K562 treated with DMSO at 1 percent for 12 hours (cell line): Measurements from ENCODE around the gene DNM1L. TPM values are rescaled to one million over a fixed set of nuclear protein-coding genes. Genes with fewer than 3 reads are reported as not detected.

ENCODE experiments used
- total RNA-seq: library from RNA; unstranded; fragments of 300-600 nt; gene quantifications from 2 replicates; pipeline ENCODE4 v1.2.3, GENCODE V29; 2022; ENCODE audit not compliant: insufficient read depth

Gene DNM1L
- 11.4 and 31.1 TPM in 2 replicates for total RNA-seq

DNA sequence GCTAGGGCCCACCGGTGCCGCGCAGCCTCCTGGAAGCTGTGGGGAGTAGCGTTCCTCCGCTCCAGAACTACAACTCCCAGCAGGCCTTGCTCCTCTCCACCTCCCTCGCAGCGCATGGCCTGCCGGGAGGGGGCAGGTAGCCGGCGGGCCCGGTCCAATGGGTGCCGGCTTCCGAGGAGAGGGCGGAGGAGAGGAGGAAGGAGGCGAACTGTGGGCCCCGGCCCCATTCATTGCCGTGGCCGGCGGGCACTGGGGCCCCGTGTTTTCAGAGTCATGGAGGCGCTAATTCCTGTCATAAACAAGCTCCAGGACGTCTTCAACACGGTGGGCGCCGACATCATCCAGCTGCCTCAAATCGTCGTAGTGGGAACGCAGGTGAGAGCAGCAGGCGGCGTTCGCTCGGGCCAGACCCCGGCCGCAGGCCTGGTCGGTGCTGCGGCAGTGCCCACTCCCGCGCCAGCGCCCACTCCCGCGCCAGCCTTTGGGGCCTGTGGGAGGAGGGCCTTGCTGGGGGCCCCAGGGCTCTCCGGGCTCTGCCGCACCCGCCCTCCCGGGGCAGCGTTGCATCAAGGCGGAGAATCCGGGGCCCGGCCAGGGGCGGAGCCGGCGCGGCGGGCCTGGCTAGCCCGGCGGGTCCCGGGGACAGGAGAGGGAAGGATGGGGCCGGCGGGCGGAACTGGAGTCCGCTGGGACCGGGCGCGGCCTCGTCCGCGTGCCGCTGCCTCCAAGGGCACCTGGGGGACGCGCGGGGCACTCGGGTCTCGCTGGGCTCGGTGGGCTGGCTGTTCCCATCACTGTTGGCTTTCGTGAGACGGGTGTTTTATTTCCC, at the start of gene DNM1L:
Gene DNM1L (plus strand): TSS at position 211 of the 829 bp plus-strand sequence. CDS start 63 bp downstream, at position 274.

DNA sequence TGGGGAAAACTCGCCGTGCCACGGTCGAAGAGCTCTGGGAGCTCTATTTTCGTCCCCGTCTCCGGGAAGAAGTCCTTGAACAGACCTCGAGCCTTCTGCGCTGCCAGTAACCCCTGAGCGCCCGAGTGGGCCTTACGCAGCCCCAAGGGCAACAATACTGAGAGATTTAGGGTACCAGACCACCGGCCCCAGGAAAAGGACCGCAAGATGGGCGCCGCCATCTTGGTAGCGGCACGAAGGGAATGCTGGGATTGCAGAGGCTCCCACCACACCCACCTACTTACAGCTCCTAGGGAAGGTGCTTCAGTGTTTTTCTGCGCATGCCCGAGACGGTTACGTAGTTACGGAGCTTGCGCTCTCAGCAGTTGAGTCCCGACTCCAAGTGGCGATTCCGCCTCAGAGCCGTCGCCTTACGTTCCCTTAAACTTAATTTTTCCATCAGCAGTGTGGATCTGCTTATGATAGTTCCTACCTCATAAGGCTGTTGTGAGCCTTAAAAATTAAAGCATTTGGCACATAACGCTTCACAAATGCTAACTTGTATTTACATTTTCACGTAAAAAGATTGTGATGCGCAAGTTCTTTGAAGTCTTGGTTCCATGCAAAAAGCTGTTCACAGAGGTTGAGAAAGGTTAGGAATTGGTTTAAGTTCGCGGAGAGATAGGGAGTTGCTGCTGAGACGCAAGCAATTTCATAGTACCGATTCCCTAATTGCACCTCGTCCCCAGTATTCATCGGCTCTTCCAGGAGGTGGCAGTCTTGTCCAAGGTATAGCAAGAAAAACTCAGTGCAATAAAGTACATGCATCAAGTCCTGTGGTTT, 76.8 kb downstream of the DNM1L start, which contains the start of gene YARS2:
Gene YARS2 (minus strand): TSS at position 244 of the 822 bp plus-strand sequence. CDS start 23 bp downstream, at position 221.

Other genes starting within 250 kb of the DNM1L start
- 15.4 and 15.6 TPM in 2 replicates for gene YARS2, start 76.6 kb downstream of the DNM1L start, total RNA-seq
- 1.0 and 2.0 TPM in 2 replicates for gene PKP2, start 217.5 kb downstream of the DNM1L start, total RNA-seq